ENCODE measurements around the gene GRM7. TPM values are rescaled to one million over a fixed set of nuclear protein-coding genes. Genes with fewer than 3 reads are reported as not detected.

Gene GRM7
- polyA plus RNA-seq, 3 donors = not detected

- Histone ChIP-seq H3K9me3 (replicated peaks in 1 of 2; ENCODE audit: control insufficient read depth in 1 of 2, insufficient read depth in 1 of 2, low read length in 2 of 2) (no peaks in the 10 kb centered on the region), H2AFZ (ENCODE audit: insufficient read depth, low read depth, low read length, poor library complexity, severe bottlenecking) (no peak overlapping the region), H3K4me1 (ENCODE audit: control insufficient read depth in 1 of 2, insufficient read depth in 2 of 2, low read length in 2 of 2) (no peaks in the 10 kb centered on the region), H4K20me1 (ENCODE audit: insufficient read depth, low read length) (no peaks in the 10 kb centered on the region), H3K4me3 (replicated peaks in 1 of 3; ENCODE audit: low read depth in 2 of 3, low read length in 3 of 3) (no peak overlapping the region), H3K27me3 (ENCODE audit: control insufficient read depth in 2 of 2, insufficient read depth in 2 of 2, low read length in 2 of 2) (no peaks in the 10 kb centered on the region), H3K9ac (ENCODE audit: insufficient read depth, low read length, poor library complexity, severe bottlenecking) (no peak overlapping the region), H3K79me2 (ENCODE audit: insufficient read depth, low read length) (no peaks in the 10 kb centered on the region), H3K4me2 (replicated peaks; ENCODE audit: extremely low read depth, low read length, poor library complexity, severe bottlenecking) (no peak overlapping the region), H3K36me3 (replicated peaks in 1 of 2; ENCODE audit: control insufficient read depth in 1 of 2, insufficient read depth in 2 of 2, low read length in 2 of 2) (no peaks in the 10 kb centered on the region), H3K27ac (ENCODE audit: low read depth in 1 of 2, low read length in 2 of 2) (no peak overlapping the region)
- Mint-ChIP-seq H3K27ac (no peak overlapping the region), H3K27me3 (ENCODE audit: low read depth in 3 of 3) (no peaks in the 10 kb centered on the region), H3K4me3 (no peak overlapping the region), H3K9me3 (peaks cover 0 to 2% (median 0%) of the 10 kb centered on the region in 7 donors), H3K36me3 (no peaks in the 10 kb centered on the region), H3K4me1 (no peaks in the 10 kb centered on the region)
- WGBS (ENCODE audit: insufficient coverage) = no CpG with 5 or more reads among the region's 1 CpG
- DNase-seq = no peak
- intact Hi-C loops (cut with micrococcal nuclease) = no loop called here
- no peak for TF ChIP-seq CTCF (IDR thresholded peaks at IDR 0.05)
These were observed 214.2 kb downstream of the GRM7 start for GRCh38 chr3:7075117-7075516.

- no peak overlapping the region for H2AFZ ChIP-seq (ENCODE audit: insufficient read depth, low read depth, low read length, poor library complexity, severe bottlenecking)
These were observed 215.0 kb downstream of the GRM7 start for GRCh38 chr3:7075901-7076300.

More at GRCh38 chr3:7075901-7076300, 215.0 kb downstream of the GRM7 start:
- Histone ChIP-seq H3K27me3 (ENCODE audit: control insufficient read depth in 2 of 2, insufficient read depth in 2 of 2, low read length in 2 of 2) (no peaks in the 10 kb centered on the region), H3K36me3 (replicated peaks in 1 of 2; ENCODE audit: control insufficient read depth in 1 of 2, insufficient read depth in 2 of 2, low read length in 2 of 2) (no peaks in the 10 kb centered on the region), H4K20me1 (ENCODE audit: insufficient read depth, low read length) (no peaks in the 10 kb centered on the region), H3K4me3 (replicated peaks in 1 of 3; ENCODE audit: low read depth in 2 of 3, low read length in 3 of 3) (no peak overlapping the region), H3K9me3 (replicated peaks in 1 of 2; ENCODE audit: control insufficient read depth in 1 of 2, insufficient read depth in 1 of 2, low read length in 2 of 2) (no peaks in the 10 kb centered on the region), H3K27ac (ENCODE audit: low read depth in 1 of 2, low read length in 2 of 2) (no peak overlapping the region), H3K9ac (ENCODE audit: insufficient read depth, low read length, poor library complexity, severe bottlenecking) (no peak overlapping the region), H3K4me1 (ENCODE audit: control insufficient read depth in 1 of 2, insufficient read depth in 2 of 2, low read length in 2 of 2) (no peaks in the 10 kb centered on the region), H3K79me2 (ENCODE audit: insufficient read depth, low read length) (no peaks in the 10 kb centered on the region), H3K4me2 (replicated peaks; ENCODE audit: extremely low read depth, low read length, poor library complexity, severe bottlenecking) (no peak overlapping the region)
- TF ChIP-seq CTCF (IDR thresholded peaks at IDR 0.05) = no peak
- no peak overlapping the region for H3K4me3 Mint-ChIP-seq
- peaks cover 0 to 2% (median 0%) of the 10 kb centered on the region in 7 donors for H3K9me3 Mint-ChIP-seq
- no peaks in the 10 kb centered on the region for H3K4me1 Mint-ChIP-seq
- no CpG with 5 or more reads among the region's 1 CpG for WGBS (ENCODE audit: insufficient coverage)
- H3K27me3 Mint-ChIP-seq (ENCODE audit: low read depth in 3 of 3) = no peaks in the 10 kb centered on the region
- no peaks in the 10 kb centered on the region for H3K36me3 Mint-ChIP-seq
- no peak overlapping the region for H3K27ac Mint-ChIP-seq
- DNase-seq = no peak
- intact Hi-C loops (cut with micrococcal nuclease) = no loop called here

Data from CD14-positive monocyte (primary cell).